GM12872 (cell line): ENCODE data around the gene SMARCA4.

Source experiments
- CTCF ChIP-seq: IDR thresholded peaks from 3 replicates; pipeline ENCODE4 v1.5.1; 2011; ENCODE audit warnings: low read depth, mild to moderate bottlenecking, low read length, moderate library complexity; ENCODE audit not compliant: insufficient read depth

The SMARCA4 gene

GRCh38 chr19:11034449-11035213 is 73.8 kb downstream of the SMARCA4 start:
- no peak for TF ChIP-seq CTCF

GRCh38 chr19:11035441-11036377 is 74.9 kb downstream of the SMARCA4 start:
- peak; percentile 96 for TF ChIP-seq CTCF

- no peak for TF ChIP-seq CTCF
Measured at GRCh38 chr19:11038511-11038910, 77.7 kb downstream of the SMARCA4 start.

GRCh38 chr19:11041194-11041593 is 80.4 kb downstream of the SMARCA4 start:
- TF ChIP-seq CTCF, result no peak

GRCh38 chr19:11041966-11042627 is 81.3 kb downstream of the SMARCA4 start:
- TF ChIP-seq CTCF, result no peak

GRCh38 chr19:11044431-11044830 is 83.6 kb downstream of the SMARCA4 start:
- TF ChIP-seq CTCF, result no peak

GRCh38 chr19:11045536-11045935 is 84.7 kb downstream of the SMARCA4 start:
- no peak for TF ChIP-seq CTCF
